ENCODE measurements around the gene NABP2.
"Not testable (repeated sequence)": the region's sequence is repeated elsewhere in the genome, so short reads cannot be mapped to it uniquely, and the experiment has no call there.

Gene NABP2

GRCh38 chr12:56248711-56249110, 24.6 kb downstream of the NABP2 start:
- DNase-seq = no peak

- no peak for DNase-seq
These were observed 28.5 kb downstream of the NABP2 start for GRCh38 chr12:56252649-56253048.

DNA sequence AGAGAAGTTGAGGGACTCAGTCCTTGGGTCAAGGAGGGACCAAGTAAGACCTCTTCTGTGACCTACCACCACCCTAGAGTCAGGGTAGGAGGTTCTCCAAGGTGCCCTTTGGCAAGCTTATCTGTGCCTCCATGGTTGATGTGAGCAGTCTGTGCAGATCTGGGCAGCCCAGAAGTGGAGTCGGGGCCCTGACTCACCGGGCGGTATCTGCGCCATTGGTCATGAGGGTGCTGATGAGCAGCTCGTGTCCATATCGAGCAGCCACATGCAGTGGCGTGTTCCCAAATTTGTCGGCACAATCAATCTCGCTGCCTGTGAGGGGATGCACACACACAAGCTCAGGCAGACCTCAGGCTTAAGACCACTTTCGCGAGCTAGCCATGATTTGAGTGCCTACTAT, 28.9 kb downstream of the NABP2 start:
- DNase-seq = no peak

DNA sequence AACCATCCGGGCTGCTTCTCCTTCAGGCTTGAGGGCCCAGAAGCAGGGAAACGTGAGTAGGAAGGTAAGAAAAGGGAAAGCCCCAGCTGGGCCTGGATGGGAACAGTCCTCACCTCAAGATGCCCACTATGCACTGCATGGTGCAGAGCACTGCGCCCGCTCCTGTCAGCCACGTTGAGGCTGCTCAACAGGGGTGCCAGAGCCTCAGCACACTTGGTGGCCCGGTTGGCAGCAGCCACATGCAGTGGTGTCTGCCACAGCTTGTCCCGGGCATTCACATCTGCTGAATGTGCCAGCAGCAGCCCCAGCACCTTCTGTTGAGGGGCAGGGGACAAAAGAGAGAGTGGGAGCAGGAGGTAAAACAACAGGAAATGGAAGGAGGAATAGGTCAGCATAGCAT, 31.5 kb downstream of the NABP2 start:
- no peak for DNase-seq

GRCh38 chr12:56256326-56256960, 32.3 kb downstream of the NABP2 start:
- DNase-seq = no peak

- DNase-seq = no peak
These were observed 32.9 kb downstream of the NABP2 start for GRCh38 chr12:56257071-56257470.

- no peak for DNase-seq
These were observed 33.4 kb downstream of the NABP2 start for GRCh38 chr12:56257491-56258067.

GRCh38 chr12:56258068-56258819, 34.1 kb downstream of the NABP2 start, which contains the start of gene ANKRD52:
ANKRD52 (minus strand) TSS chr12:56258384; CDS start chr12:56258269, 115 bp downstream.
- DNase-seq = peak; percentile 71 to 78

GRCh38 chr12:56258820-56259183, 34.7 kb downstream of the NABP2 start:
- DNase-seq = no peak

DNA sequence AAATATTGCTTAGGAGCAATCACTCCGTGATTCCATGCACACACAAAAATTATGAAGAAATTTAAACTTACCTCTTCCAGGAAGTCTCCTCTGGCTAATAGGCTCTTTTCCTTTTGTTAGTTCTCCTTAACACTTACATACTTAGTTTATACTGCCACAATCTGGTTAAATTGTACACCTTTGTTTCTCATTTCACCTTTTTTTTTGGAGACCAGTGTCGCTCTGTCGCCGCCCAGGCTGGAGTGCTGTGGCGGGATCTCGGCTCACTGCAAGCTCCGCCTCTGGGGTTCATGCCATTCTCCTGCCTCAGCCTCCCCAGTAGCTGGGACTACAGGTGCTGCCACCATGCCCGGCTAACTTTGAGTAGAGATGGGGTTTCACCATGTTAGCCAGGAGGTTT, 36.2 kb downstream of the NABP2 start:
- no peak for DNase-seq

- DNase-seq = no peak
These were observed 36.8 kb downstream of the NABP2 start for GRCh38 chr12:56260921-56261320.

DNA sequence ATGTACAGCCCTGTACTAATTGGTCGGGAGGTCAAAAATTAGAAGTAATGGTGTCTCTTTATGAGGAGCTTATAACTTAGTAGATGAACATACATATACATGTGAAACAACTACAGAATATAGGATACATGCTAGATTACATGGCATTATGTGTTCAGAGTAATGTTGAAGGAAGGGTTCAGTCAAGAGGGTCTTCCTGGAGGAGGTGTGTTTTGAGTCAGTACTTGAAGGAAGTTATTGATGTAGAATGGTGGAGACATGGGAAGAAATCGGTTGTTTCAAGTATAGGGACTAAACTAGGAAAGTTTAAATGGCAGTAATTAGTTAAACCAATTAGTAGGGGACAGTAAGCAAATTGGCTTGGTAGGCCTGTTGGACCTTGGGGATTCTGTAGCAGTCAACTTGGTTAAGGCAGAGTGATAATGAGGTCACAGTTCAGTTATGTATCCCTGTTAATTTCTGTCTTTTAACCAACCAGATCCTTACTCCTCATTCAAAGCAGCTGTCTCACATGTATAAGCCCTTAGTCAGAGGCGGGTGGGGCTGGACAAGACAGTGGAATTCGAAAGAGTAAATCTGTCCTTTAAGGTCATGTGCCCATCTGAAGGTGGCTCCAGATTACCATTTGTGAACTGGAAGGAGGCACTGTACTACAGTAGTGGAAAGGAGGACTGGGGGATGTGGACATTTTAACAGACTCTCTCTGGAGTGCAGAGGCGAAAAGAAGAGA, 37.5 kb downstream of the NABP2 start:
- no peak for DNase-seq

DNA sequence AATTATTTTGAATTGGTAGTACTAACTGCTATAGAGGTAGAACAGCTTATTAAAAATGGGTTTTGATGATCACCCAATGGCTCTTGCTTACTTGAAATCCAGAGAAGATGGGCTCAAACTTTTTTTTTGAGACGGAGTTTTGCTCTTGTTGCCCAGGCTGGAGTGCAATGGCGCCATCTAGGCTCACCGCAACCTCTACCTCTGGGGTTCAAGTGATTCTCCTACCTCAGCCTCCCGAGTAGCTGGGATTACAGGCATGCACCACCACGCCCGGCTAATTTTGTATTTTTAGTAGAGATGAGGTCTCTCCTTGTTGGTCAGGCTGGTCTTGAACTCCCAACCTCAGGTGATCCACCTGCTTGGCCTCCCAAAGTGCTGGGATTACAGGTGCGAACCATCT, 38.8 kb downstream of the NABP2 start:
- not testable (repeated sequence) for DNase-seq

- not testable (repeated sequence) for DNase-seq
These were observed 42.0 kb downstream of the NABP2 start for GRCh38 chr12:56266068-56266692.

- DNase-seq = peak; percentile 85 to 91
These were observed 42.7 kb downstream of the NABP2 start, which contains the start of gene COQ10A for GRCh38 chr12:56266693-56267442. COQ10A (plus strand) TSS chr12:56266942; CDS start chr12:56267119, 177 bp downstream.

DNA sequence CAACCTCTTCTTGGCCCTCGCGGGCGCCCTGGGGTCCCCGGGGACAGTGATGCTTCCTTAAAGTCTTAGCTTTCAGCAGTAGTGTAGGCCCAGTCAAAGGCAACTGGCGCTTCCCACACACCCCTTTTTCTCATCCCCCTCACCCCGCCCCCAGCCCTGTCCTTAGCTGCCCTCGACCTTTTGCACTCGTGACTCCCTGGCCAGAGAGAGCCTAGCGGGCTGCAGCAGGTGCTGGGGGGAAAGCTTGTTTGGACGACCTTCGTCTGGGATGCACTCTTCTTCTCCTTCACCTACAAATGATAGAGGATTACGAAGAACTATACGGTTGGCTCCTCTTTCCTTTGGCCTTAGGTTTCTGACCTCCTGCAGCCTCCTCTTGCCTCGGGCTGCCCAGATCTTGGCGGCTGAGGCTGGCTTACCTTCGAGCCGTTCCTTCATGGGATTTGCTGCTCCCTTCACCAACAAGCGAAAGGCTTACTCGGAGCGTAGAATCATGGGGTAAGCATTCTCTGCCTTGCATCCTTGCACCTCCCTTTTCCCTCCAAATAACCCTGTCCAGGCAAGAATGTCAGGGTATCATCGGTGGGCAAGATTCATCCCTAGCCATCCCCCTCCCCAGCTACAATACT, 43.4 kb downstream of the NABP2 start:
- no peak for DNase-seq

GRCh38 chr12:56271031-56271430, 46.9 kb downstream of the NABP2 start:
- DNase-seq = no peak

DNA sequence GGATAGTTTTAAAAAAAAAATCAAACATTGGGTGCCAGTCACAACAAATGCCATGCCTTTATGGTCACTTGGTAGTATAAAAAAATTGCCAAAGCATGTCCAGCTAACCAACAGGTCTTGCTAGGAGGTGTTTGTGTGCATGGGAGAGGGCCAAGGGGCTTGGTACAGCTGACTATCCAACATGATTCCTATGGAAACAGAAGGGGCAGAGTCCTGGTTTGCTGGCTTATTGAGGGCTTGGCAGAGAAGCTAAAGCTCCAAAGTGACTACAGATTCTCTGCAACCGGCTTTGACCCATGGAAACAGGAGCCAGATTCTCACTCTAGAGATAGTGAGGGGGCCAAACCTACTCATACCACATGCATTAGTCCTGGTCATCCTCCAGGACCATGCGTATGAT, 48.3 kb downstream of the NABP2 start:
- not testable (repeated sequence) for DNase-seq

DNA sequence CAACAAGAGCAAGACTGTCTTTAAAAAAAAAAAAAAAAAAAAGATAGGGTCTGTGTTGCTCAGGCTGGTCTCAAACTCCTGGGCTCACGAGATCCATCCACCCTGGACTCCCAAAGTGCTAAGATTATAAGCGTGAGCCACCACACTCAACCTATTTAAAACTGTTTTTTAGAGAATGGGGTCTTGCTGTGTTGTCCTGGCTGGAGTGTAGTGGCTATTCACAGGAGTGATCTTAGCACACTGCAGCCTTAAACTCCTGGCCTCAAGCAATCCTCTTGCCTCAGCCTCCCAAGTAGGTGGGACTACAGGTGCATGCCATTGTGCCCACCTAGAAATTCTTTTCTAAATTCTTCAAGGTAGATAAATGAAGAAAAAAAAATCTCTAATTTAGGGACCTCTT, 50.2 kb downstream of the NABP2 start:
- DNase-seq = no peak

- no peak for DNase-seq
These were observed 54.8 kb downstream of the NABP2 start for GRCh38 chr12:56278905-56279304.
